Vagina (tissue), 2 donors: ENCODE data around the gene MAPKAPK5.

Experiments
- POLR2A ChIP-seq, 2 donors: fragments of 450-650 bp; IDR thresholded peaks; one replicate each; pipeline ENCODE4 v1.6.1; 2017; ENCODE audit warnings: antibody characterized with exemption in 2 of 2, mild to moderate bottlenecking in 2 of 2, moderate library complexity in 2 of 2
- POLR2AphosphoS5 ChIP-seq, 2 donors: sonication (generic); formaldehyde crosslinking; IDR thresholded peaks; one replicate each; pipeline ENCODE4 v1.9.0; 2017; ENCODE audit warnings: antibody characterized with exemption in 2 of 2, mild to moderate bottlenecking in 2 of 2, low read depth in 1 of 2; ENCODE audit not compliant: insufficient read depth in 1 of 2
- TF ChIP-seq, protein P1 (sequence below), 3 experiments: fragments of 450-650 bp in 2 of 3; fragments of 200-600 bp in 1 of 3; sonication (generic) in 1 of 3; IDR thresholded peaks; one replicate each; pipeline ENCODE4 v1.5.1; 2017 to 2019; ENCODE audit warnings: antibody characterized with exemption in 3 of 3, mild to moderate bottlenecking in 2 of 3, moderate library complexity in 2 of 3

DNA sequence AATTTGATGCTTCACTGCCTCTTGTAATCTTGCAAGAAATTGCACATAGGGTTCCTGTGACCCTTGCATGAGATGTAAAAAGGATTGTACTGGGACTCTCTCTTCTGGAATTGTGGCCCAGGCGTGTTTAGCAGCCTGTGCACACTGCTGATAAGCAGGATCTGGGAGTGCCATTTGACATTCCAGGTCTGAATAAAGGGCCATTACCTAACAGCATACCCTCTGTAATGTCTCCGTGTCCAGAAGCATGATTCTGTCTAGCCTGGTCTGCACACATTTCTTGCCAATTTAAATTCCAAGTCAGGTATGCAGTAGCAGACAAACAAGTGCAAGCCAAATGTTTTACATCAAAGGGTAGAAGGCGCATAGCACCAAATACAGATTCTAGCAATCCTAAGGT is 18.1 kb upstream of the MAPKAPK5 start:
- TF ChIP-seq, protein P1, sequence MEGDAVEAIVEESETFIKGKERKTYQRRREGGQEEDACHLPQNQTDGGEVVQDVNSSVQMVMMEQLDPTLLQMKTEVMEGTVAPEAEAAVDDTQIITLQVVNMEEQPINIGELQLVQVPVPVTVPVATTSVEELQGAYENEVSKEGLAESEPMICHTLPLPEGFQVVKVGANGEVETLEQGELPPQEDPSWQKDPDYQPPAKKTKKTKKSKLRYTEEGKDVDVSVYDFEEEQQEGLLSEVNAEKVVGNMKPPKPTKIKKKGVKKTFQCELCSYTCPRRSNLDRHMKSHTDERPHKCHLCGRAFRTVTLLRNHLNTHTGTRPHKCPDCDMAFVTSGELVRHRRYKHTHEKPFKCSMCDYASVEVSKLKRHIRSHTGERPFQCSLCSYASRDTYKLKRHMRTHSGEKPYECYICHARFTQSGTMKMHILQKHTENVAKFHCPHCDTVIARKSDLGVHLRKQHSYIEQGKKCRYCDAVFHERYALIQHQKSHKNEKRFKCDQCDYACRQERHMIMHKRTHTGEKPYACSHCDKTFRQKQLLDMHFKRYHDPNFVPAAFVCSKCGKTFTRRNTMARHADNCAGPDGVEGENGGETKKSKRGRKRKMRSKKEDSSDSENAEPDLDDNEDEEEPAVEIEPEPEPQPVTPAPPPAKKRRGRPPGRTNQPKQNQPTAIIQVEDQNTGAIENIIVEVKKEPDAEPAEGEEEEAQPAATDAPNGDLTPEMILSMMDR (IDR thresholded peaks at IDR 0.05), result no peak
- no peak for TF ChIP-seq POLR2A (IDR thresholded peaks at IDR 0.05)
- TF ChIP-seq POLR2AphosphoS5 (IDR thresholded peaks at IDR 0.05; ENCODE audit: insufficient read depth in 1 of 2, low read depth in 1 of 2), result no peak
